ENCODE measurements around the gene CC2D2A.

GRCh38 chr4:15434676-15435075 is 35.0 kb upstream of the CC2D2A start:
- TF ChIP-seq, protein P1, sequence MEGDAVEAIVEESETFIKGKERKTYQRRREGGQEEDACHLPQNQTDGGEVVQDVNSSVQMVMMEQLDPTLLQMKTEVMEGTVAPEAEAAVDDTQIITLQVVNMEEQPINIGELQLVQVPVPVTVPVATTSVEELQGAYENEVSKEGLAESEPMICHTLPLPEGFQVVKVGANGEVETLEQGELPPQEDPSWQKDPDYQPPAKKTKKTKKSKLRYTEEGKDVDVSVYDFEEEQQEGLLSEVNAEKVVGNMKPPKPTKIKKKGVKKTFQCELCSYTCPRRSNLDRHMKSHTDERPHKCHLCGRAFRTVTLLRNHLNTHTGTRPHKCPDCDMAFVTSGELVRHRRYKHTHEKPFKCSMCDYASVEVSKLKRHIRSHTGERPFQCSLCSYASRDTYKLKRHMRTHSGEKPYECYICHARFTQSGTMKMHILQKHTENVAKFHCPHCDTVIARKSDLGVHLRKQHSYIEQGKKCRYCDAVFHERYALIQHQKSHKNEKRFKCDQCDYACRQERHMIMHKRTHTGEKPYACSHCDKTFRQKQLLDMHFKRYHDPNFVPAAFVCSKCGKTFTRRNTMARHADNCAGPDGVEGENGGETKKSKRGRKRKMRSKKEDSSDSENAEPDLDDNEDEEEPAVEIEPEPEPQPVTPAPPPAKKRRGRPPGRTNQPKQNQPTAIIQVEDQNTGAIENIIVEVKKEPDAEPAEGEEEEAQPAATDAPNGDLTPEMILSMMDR (IDR thresholded peaks at IDR 0.05; ENCODE audit: insufficient read depth, low read length, poor library complexity, severe bottlenecking): no peak
- no peak for TF ChIP-seq EZH2phosphoT487 (conservative IDR thresholded peaks at IDR 0.05; ENCODE audit: low read length)
